ENCODE results near the gene SLC30A2.

SLC30A2 gene

GRCh38 chr1:26020941-26021646, 24.8 kb downstream of the SLC30A2 start:
- DNase-seq = no peak

- no peak for DNase-seq
Measured at GRCh38 chr1:26020330-26020768, 25.6 kb downstream of the SLC30A2 start.

- no peak for DNase-seq
Measured at GRCh38 chr1:26019641-26020315, 26.1 kb downstream of the SLC30A2 start.

- DNase-seq = no peak
Measured at GRCh38 chr1:26017606-26018005, 28.3 kb downstream of the SLC30A2 start.

- DNase-seq = no peak
Measured at GRCh38 chr1:26016953-26017545, 28.9 kb downstream of the SLC30A2 start.

GRCh38 chr1:26016258-26016952, 29.5 kb downstream of the SLC30A2 start:
- no peak for DNase-seq

- no peak for DNase-seq
Measured at GRCh38 chr1:26015358-26015757, 30.6 kb downstream of the SLC30A2 start.

GRCh38 chr1:26014179-26014578, 31.7 kb downstream of the SLC30A2 start:
- no peak for DNase-seq

- DNase-seq = no peak
Measured at GRCh38 chr1:26012864-26013263, 33.1 kb downstream of the SLC30A2 start.

GRCh38 chr1:26010825-26011224, 35.1 kb downstream of the SLC30A2 start:
- DNase-seq = no peak

GRCh38 chr1:26009796-26010447, 36.0 kb downstream of the SLC30A2 start:
- no peak for DNase-seq

GRCh38 chr1:26006710-26007109, 39.2 kb downstream of the SLC30A2 start:
- no peak for DNase-seq

- DNase-seq = no peak
Measured at GRCh38 chr1:26005434-26006105, 40.3 kb downstream of the SLC30A2 start.

- no peak for DNase-seq
Measured at GRCh38 chr1:26003756-26004155, 42.2 kb downstream of the SLC30A2 start.

GRCh38 chr1:26003262-26003661, 42.7 kb downstream of the SLC30A2 start:
- no peak for DNase-seq

GRCh38 chr1:25999041-25999800, 46.7 kb downstream of the SLC30A2 start:
- DNase-seq = no peak

GRCh38 chr1:25997828-25998761, 47.8 kb downstream of the SLC30A2 start, which contains the start of gene PAFAH2:
PAFAH2 (minus strand) TSS chr1:25998063; CDS start chr1:25990816, 7,247 bp downstream.
- DNase-seq = peak; percentile 97

- no peak for DNase-seq
Measured at GRCh38 chr1:25996966-25997827, 48.7 kb downstream of the SLC30A2 start.
